Hematopoietic multipotent progenitor cell (in vitro differentiated cells): ENCODE measurements around the gene ATP6V0A4. TPM values are rescaled to one million over a fixed set of nuclear protein-coding genes. Genes with fewer than 3 reads are reported as not detected.
"Not testable (repeated sequence)": the region's sequence is repeated elsewhere in the genome, so short reads cannot be mapped to it uniquely, and the experiment has no call there.

Source experiments
- DNase-seq, 3 donors: peaks; one replicate each; pipeline ENCODE4 v3.0.0-alpha.2; 2011 to 2015; ENCODE audit warnings: low read depth in 2 of 3, low spot score in 2 of 3
- total RNA-seq: library from RNA; depleted of rRNA; stranded (reverse); fragments of >200 nt; gene quantifications from one replicate; pipeline ENCODE4 v1.2.3, GENCODE V29; 2012

ATP6V0A4 gene
- total RNA-seq, 1 donor, result not detected

DNA sequence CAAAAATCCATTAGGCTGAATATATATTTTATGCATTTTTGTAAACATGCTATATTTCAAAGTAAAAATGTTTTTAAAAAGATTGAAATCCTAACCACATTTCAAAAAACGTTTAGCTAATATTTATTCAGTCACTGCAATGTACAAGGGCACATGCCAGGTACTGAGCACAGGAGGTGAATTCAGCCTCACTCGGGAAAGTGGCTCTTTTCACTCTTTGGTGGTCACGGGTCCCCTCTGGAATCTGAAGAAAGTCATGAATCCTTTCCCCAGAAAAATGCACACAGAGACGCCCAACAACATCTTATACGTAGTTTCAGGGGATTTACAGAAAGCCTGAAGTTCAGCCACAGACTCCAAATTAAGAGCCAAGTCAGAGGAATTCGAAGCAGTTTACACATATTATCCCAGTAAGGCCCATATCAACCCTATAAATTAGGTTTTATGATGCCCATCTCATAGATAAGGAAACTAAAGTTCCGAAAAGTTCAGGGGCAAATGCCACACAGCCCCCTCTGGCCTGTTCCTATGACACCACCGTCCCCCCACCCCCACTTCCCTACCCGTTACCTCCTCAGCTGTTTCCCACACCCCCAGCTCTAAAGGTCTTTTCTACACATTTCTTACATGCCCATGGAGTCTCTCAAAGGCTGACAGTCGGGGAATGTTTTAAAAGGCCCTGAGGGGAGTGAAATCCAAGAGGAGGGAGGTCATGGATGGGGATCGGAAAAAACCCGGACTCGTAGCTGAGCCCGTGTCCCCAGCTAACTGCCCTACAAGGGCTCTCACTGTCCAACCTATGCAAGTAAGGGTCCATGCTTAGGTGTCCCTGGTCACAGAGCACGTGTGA lies 87.2 kb downstream of the ATP6V0A4 start:
- DNase-seq, result no peak

DNA sequence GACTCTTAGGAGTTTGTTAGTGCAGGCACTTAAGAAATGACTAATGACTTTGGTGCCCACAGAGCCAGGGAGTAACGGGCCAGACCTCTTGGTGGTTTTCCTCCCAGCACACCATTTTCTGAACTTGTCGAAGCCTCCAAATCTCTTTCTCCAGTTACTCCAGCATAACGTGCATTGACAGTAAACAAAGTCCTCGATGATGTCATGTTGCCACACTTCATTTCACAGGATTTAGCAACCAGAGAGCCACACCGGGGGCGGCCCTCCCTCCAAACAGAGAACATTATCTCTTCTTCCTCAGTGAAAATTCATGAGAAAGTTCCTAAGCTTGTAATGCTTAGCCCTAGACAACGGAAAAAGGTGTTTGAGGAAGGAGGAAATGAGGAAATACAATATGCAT lies 92.8 kb downstream of the ATP6V0A4 start:
- DNase-seq, result peak in 2 of 3 donors; percentile 54 to 84

GRCh38 chr7:138701537-138701923 lies 96.5 kb downstream of the ATP6V0A4 start:
- no peak for DNase-seq

- no peak for DNase-seq
These were observed 97.0 kb downstream of the ATP6V0A4 start, which contains the start of gene SVOPL for GRCh38 chr7:138700857-138701536. Gene SVOPL (minus strand): TSS chr7:138701362. CDS start chr7:138679045, 22,317 bp downstream.

DNA sequence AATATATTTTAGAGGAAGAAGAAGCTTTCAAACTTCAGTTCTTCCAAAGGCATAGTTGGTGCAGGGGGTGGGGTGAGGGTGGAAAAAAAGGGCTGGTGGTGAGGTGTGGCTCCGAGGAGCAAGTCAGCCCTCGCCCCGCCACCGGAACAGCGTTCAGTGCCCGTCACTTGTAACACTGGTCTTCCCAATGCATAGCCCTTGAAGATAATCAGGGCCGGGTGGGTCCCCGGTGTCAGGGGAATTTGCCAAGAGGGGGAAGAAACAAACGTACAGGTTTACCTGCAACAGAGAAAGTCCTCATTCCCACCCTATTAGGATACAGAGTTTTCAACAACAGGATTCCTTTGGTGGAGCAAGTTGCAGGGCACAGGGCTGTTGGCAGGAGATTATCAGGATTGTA lies 98.3 kb downstream of the ATP6V0A4 start:
- no peak for DNase-seq

GRCh38 chr7:138698281-138698680 lies 99.7 kb downstream of the ATP6V0A4 start:
- DNase-seq, result no peak

- no peak for DNase-seq
These were observed 100.3 kb downstream of the ATP6V0A4 start for GRCh38 chr7:138697535-138698182.

DNA sequence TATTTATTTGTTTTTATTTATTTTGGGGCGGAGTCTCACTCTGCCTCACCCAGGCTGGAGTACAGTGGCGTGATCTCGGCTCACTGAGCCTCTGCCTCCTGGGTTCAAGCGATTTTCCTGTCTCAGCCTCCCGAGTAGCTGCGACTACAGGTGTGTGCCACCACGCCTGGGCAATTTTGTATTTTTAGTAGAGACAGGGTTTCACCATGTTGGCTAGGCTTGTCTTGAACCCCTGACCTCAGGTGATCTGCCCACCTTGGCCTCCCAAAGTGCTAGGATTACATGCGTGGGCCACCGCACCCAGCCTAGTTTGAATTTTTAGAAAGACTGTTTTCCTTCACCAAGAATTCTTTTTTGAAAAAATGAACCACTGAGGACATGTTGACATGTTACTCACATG lies 102.2 kb downstream of the ATP6V0A4 start:
- DNase-seq, result not testable (repeated sequence)

- DNase-seq, result no peak
These were observed 102.9 kb downstream of the ATP6V0A4 start for GRCh38 chr7:138695106-138695505.

DNA sequence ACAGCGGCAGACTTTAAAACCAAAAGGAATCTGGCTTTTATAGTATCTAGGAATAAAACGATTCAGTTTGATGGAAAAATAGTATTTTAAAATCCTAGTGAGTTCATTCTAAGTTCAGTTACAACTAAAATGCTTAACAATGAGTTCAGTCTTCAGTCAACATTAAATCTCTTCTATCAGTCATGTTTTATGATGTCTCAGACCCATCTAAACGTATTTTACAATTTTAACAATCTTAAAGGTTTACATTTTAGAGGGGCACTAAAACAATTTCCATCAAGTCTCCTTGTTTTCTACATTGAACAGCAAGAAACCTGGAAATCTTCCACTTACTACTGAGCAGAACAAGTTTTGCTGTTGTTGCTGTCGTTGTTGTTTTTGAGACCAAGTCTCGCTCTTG lies 106.8 kb downstream of the ATP6V0A4 start:
- no peak for DNase-seq

DNA sequence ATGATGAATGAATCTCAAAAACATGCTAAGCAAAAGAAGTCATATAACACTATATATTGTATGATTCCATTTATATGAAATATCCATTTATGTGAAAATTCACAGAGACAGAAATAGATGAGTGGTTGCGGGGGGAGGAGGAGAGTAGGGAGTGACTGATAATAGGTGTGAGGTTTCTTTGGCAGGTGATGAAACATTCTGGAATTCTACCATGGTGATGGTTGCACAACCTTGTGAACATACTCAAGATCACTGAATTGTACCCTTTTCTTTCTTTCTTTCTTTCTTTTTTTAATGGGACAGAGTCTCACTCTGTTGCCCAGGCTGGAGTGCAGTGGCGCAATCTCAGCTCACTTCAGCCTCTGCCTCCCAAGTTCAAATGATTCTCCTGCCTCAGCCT lies 107.5 kb downstream of the ATP6V0A4 start:
- DNase-seq, result no peak

DNA sequence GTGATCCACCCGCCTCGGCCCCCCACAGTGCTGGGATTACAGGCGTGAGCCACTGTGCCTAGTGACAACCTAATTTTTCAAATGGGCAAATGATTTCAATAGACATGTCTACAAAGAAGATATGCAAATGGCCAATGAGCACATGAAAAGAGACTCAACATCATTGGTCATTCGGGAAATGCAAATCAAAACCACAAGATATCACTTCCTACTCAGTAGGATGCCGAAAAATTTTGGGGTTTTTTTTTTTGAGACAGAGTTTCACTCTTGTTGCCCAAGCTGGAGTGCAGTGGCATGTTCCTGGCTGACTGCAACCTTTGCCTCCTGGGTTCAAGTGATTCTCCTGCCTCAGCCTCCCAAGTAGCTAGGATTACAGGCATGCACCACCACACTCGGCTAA lies 110.0 kb downstream of the ATP6V0A4 start:
- DNase-seq, result not testable (repeated sequence)

GRCh38 chr7:138684340-138684739 lies 113.7 kb downstream of the ATP6V0A4 start:
- no peak for DNase-seq

DNA sequence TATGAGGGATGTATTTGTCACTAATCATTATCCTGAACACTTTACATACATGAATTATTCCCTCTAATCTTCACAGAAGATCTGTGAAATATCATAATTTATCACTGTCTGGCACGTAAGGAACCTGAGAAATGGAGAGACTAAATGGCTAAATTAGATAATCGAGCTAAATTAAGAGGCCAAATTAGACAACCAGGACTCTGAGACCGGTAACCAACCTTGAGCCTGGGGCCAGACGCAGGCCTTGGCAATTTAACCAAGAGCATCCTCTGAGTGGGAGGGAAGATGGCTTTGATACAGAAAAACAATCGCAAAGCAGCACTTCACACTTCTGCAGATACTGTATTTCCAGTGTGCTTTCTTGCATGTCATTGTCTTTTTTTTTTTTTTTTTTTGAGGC lies 118.2 kb downstream of the ATP6V0A4 start:
- DNase-seq, result no peak

- DNase-seq, result no peak
These were observed 127.4 kb downstream of the ATP6V0A4 start for GRCh38 chr7:138670594-138670993.

DNA sequence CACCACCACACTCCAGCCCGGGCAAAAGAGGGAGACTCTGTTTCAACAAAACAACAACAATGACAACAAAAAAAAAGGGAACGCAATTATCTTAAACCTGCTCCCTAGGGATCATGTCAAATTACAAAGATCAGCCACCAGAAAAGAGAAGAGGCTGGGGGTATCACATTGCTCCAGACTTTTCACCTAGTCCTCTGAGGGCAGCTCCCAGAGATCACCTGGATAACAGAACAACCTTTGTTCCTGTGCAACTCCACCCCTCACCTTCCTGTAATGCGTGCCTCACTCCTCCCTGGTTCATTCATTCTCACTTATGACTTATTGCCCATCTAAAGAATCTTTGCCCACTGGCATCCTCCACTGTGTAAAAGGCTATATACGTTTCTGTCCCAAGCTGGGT lies 128.6 kb downstream of the ATP6V0A4 start:
- DNase-seq, result no peak

DNA sequence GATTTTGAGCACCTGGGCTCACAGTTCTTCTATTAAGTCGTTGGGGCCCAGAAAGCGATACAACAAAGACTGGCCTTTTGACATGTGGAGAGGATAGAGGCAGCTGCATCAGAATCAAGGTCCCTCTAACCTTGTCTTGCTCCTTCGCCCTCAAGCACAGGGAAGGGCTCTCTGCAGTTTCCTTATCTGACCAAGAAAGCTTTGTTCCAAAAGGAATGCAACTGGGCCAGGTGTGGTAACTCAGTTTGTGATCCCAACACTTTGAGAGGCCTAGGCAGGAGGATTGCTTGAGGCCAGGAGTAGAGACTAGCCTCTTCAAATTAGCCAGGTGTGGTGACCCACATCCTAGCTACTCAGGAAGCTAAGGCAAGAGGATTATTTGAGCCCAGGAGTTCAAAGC lies 129.1 kb downstream of the ATP6V0A4 start:
- no peak for DNase-seq

DNA sequence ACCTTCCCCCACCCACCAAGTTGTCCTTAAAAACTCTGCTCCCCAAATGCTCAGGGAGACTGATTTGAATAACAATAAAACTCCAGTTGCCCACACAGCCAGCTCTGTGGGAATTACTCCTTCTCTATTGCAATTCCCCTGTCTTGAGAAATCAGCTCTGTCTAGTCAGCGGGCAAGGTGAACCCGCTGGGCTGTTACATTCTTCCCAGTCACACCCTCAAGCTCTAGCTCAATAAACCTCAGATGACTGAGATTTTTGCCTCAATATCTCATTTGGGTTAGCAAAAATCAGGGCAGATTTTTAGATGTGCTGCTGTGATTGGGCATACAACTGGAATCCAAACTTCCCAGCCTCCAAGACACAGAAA lies 129.8 kb downstream of the ATP6V0A4 start:
- no peak for DNase-seq

DNA sequence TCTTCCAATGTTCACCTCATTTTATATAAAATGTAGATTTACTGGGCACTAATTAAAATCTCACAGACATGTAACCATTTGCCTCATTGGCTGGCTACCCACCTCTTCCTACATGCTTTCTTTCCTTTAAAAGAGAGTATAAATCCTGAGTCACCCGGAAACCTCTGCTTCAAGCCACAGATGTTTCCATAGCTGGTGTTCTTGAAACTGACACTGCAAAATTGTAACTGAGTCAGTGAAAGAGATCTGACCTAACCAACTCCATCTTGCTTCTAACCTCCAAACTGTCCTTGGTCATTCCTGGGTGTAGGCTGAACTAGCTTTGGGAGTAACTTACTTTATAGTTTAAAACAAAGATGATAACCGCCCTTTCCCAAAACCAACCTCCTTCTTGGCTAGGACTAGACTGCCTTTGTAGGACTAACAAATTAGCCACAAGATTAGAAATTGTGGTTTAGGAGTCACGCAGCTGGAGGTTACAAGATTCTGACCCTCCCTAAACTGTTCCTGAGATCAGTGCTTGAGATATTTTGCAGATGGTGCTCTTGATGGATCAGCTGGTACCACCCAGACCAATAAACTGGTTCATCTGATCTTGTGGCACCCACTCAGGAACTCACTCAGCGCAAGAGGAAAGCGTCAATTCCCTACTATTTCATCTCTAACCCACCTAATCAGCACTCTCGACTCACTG lies 130.3 kb downstream of the ATP6V0A4 start:
- peak in 2 of 3 donors; percentile 42 to 69 for DNase-seq

GRCh38 chr7:138666385-138666784 lies 131.6 kb downstream of the ATP6V0A4 start:
- peak in 1 of 3 donors; percentile 16 for DNase-seq

- no peak for DNase-seq
These were observed 132.3 kb downstream of the ATP6V0A4 start for GRCh38 chr7:138665669-138666140.
